Kidney (tissue), 14 donors: Measurements from ENCODE around the gene NAXD. TPM values are rescaled to one million over a fixed set of nuclear protein-coding genes. Genes with fewer than 3 reads are reported as not detected.
"Not testable (repeated sequence)": the region's sequence is repeated elsewhere in the genome, so short reads cannot be mapped to it uniquely, and the experiment has no call there.

Experiments used
- DNase-seq, 5 donors: peaks; one replicate each; pipeline ENCODE4 v3.0.0-alpha.2; 2013 to 2020
- FAIRE-seq: peaks from 2 replicates; lab custom pipeline; 2012; peaks lifted over from hg19 to GRCh38; lab: Jason Lieb, UNC
- H3K27ac ChIP-seq, 2 donors: one replicate each; pipeline ENCODE4 v1.7.0; 2013; ENCODE audit warnings: low read depth in 2 of 2, low read length in 2 of 2, inconsistent platforms in 1 of 2
- H3K27me3 ChIP-seq: one replicate; pipeline ENCODE4 v1.7.1; 2013; ENCODE audit warnings: low read length, inconsistent platforms; ENCODE audit not compliant: control insufficient read depth, insufficient read depth
- H3K36me3 ChIP-seq, 3 donors: one replicate each; pipeline versions ENCODE4 v1.7.0 to v1.7.1; 2013; ENCODE audit warnings: low read length in 3 of 3, control low read depth in 1 of 3, inconsistent platforms in 1 of 3; ENCODE audit not compliant: insufficient read depth in 3 of 3, control insufficient read depth in 2 of 3
- H3K4me1 ChIP-seq, 3 donors: one replicate each; pipeline versions ENCODE4 v1.7.0 to v1.7.1; 2013; ENCODE audit warnings: low read length in 3 of 3, inconsistent platforms in 1 of 3, low read depth in 1 of 3; ENCODE audit not compliant: control insufficient read depth in 2 of 3, insufficient read depth in 2 of 3
- H3K4me3 ChIP-seq, 3 donors: one replicate each; pipeline versions ENCODE4 v1.7.0 to v1.8.1; 2013; ENCODE audit warnings: low read length in 3 of 3, control low read depth in 1 of 3, inconsistent platforms in 1 of 3
- H3K9ac ChIP-seq, 3 donors: one replicate each; pipeline versions ENCODE4 v1.7.0 to v1.7.1; 2013; ENCODE audit warnings: low read length in 3 of 3, control low read depth in 1 of 3, inconsistent platforms in 1 of 3
- H3K9me3 ChIP-seq, 3 donors: one replicate each; pipeline versions ENCODE4 v1.7.0 to v1.7.1; 2013; ENCODE audit warnings: low read length in 3 of 3, control low read depth in 1 of 3, inconsistent platforms in 1 of 3; ENCODE audit not compliant: control insufficient read depth in 2 of 3, insufficient read depth in 1 of 3
- CTCF ChIP-seq: IDR thresholded peaks from 3 replicates; pipeline ENCODE4 v1.5.1; 2012; ENCODE audit warnings: mild to moderate bottlenecking, moderate library complexity, borderline replicate concordance; ENCODE audit not compliant: insufficient read depth; ENCODE audit errors: extremely low read depth
- intact Hi-C: fragments of 100-400 bp; cut with DNase I; formaldehyde crosslinking; loops from one replicate; pipeline ENCODE4 v1.11.1; 2022
- polyA plus RNA-seq: library from polyadenylated mRNA; stranded (reverse); fragments of 350-450 nt; fragmentation: Illumina TruSeq; extraction: RNeasy Lipid Tissue Mini Kit (QIAGEN cat#74804); gene quantifications from one replicate; pipeline ENCODE4 v1.2.3, GENCODE V29; 2014; ENCODE audit warnings: low read depth, low replicate concordance; ENCODE audit not compliant: insufficient read depth
- total RNA-seq: library from RNA; stranded (reverse); fragmentation: NEBNext Ultra II Directional; extraction: Animal tissue kit (Norgen Biotek cat#: 25700); gene quantifications from one replicate; pipeline ENCODE4 v1.2.1, GENCODE V29; 2021
- donor health status: control.
- donor health status: control.
- donor health status: control.
- donor health status: control.
- donor health status: control.
- donor health status: DM: yes; HTN: yes; CAD: no.
- donor health status: Normal renal cell carcinoma (clear cell type).

The NAXD gene
- total and polyA plus RNA-seq, 2 donors from 2014 or later, result 37.9 to 52.7 TPM

- Histone ChIP-seq H3K4me3 (no peak overlapping the region), H3K27me3 (no peaks in the 10 kb centered on the region), H3K9ac (no peak overlapping the region), H3K36me3 (no peaks in the 10 kb centered on the region), H3K27ac (no peak overlapping the region), H3K9me3 (no peaks in the 10 kb centered on the region), H3K4me1 (no peaks in the 10 kb centered on the region)
- no peak for DNase-seq
- no peak for TF ChIP-seq CTCF
- intact Hi-C loops, result no loop called here
- FAIRE-seq, result no peak
These were observed 14.4 kb upstream of the NAXD start for GRCh38 chr13:110600980-110601379.

- Histone ChIP-seq H3K9me3 (no peaks in the 10 kb centered on the region), H3K27ac (no peak overlapping the region), H3K4me3 (no peak overlapping the region), H3K27me3 (no peaks in the 10 kb centered on the region), H3K9ac (no peak overlapping the region), H3K36me3 (no peaks in the 10 kb centered on the region), H3K4me1 (no peaks in the 10 kb centered on the region)
- FAIRE-seq (no peak), DNase-seq (no peak)
- no peak for TF ChIP-seq CTCF
- intact Hi-C loops, result no loop called here
These were observed 10.2 kb upstream of the NAXD start for GRCh38 chr13:110605132-110605531.

GRCh38 chr13:110606281-110606680 lies 9.1 kb upstream of the NAXD start:
- H3K9me3 ChIP-seq, DNase-seq, H3K27me3 ChIP-seq, FAIRE-seq, H3K4me3 ChIP-seq, H3K36me3 ChIP-seq, H3K4me1 ChIP-seq, H3K9ac ChIP-seq, intact Hi-C loops, H3K27ac ChIP-seq: not testable (repeated sequence)

GRCh38 chr13:110607675-110608224 lies 7.6 kb upstream of the NAXD start:
- intact Hi-C loops, result no loop called here
- Histone ChIP-seq H3K4me3 (no peak overlapping the region), H3K27me3 (no peaks in the 10 kb centered on the region), H3K36me3 (no peaks in the 10 kb centered on the region), H3K27ac (no peak overlapping the region), H3K4me1 (peaks cover 0 to 4% (median 0%) of the 10 kb centered on the region in 3 donors), H3K9me3 (no peaks in the 10 kb centered on the region), H3K9ac (no peak overlapping the region)
- DNase-seq, result no peak
- no peak for FAIRE-seq
- TF ChIP-seq CTCF, result no peak
